CD4-positive, CD25-positive, alpha-beta regulatory T cell (primary cell): ENCODE results near the gene NETO2. TPM values are rescaled to one million over a fixed set of nuclear protein-coding genes. Genes with fewer than 3 reads are reported as not detected.
"Not testable (repeated sequence)": the region's sequence is repeated elsewhere in the genome, so short reads cannot be mapped to it uniquely, and the experiment has no call there.

Experiments used
- ATAC-seq, 2 donors: fragments of 150-1000 bp; cut with Tn5 transposase; one replicate each; pipeline ENCODE4 v1.10.0; 2021; ENCODE audit warnings: low read depth in 2 of 2, moderate number of reproducible peaks in 2 of 2, moderate library complexity in 1 of 2
- DNase-seq, 3 donors: peaks; one replicate each; pipeline versions ENCODE4 v3.0.0 to v3.0.0-alpha.2; 2012 to 2022; ENCODE audit warnings: mixed read lengths in 1 of 3
- H3K27ac ChIP-seq: one replicate; pipeline ENCODE4 v1.7.0; 2013; ENCODE audit warnings: mild to moderate bottlenecking, low read length; ENCODE audit not compliant: insufficient read depth, poor library complexity, severe bottlenecking
- H3K27me3 ChIP-seq: one replicate; pipeline ENCODE4 v1.7.0; 2013; ENCODE audit warnings: low read length; ENCODE audit not compliant: control insufficient read depth, insufficient read depth
- H3K36me3 ChIP-seq: one replicate; pipeline ENCODE4 v1.7.0; 2013; ENCODE audit warnings: mild to moderate bottlenecking, low read length, moderate library complexity; ENCODE audit not compliant: control insufficient read depth, insufficient read depth
- H3K4me1 ChIP-seq: 2 replicates; pipeline ENCODE4 v1.7.0; 2013; ENCODE audit warnings: mild to moderate bottlenecking, low read length; ENCODE audit not compliant: insufficient read depth, control insufficient read depth, poor library complexity, severe bottlenecking
- H3K4me3 ChIP-seq: one replicate; pipeline ENCODE4 v1.7.0; 2013; ENCODE audit warnings: low read depth, mild to moderate bottlenecking, low read length, moderate library complexity
- H3K9me3 ChIP-seq, 2 experiments: 1 replicate in 1 of 2; 2 replicates in 1 of 2; pipeline ENCODE4 v1.7.0; 2013; ENCODE audit warnings: low read length in 2 of 2, mild to moderate bottlenecking in 1 of 2, moderate library complexity in 1 of 2; ENCODE audit not compliant: control insufficient read depth in 2 of 2
- H3K27ac Mint-ChIP-seq, 3 donors: one replicate each; pipeline ENCODE4 v1.8.0; 2020 to 2022; ENCODE audit warnings: mild to moderate bottlenecking in 3 of 3, mixed read lengths in 3 of 3, moderate library complexity in 2 of 3
- H3K27me3 Mint-ChIP-seq: one replicate; pipeline ENCODE4 v1.8.0; 2022; ENCODE audit warnings: mild to moderate bottlenecking, mixed read lengths
- H3K36me3 Mint-ChIP-seq: one replicate; pipeline ENCODE4 v1.8.0; 2020; ENCODE audit warnings: mixed read lengths
- H3K4me1 Mint-ChIP-seq, 4 donors: one replicate each; pipeline ENCODE4 v1.8.0; 2020 to 2022; ENCODE audit warnings: mixed read lengths in 4 of 4, mild to moderate bottlenecking in 1 of 4
- H3K4me3 Mint-ChIP-seq, 4 donors: one replicate each; pipeline ENCODE4 v1.8.0; 2020 to 2022; ENCODE audit warnings: mild to moderate bottlenecking in 4 of 4, mixed read lengths in 4 of 4, moderate library complexity in 3 of 4
- H3K9me3 Mint-ChIP-seq, 7 donors: one replicate each; pipeline ENCODE4 v1.8.0; 2020 to 2022; ENCODE audit warnings: mixed read lengths in 7 of 7, mild to moderate bottlenecking in 3 of 7, moderate library complexity in 2 of 7
- polyA plus RNA-seq, 4 donors: library from polyadenylated mRNA; unstranded; fragments of 300-500 nt; fragmentation: Illumina TruSeq; gene quantifications; one replicate each; pipeline ENCODE4 v1.2.3, GENCODE V29; 2021
- total RNA-seq: library from RNA; stranded (reverse); gene quantifications from one replicate; pipeline ENCODE4 v1.2.3, GENCODE V29; 2022

The NETO2 gene, protein sequence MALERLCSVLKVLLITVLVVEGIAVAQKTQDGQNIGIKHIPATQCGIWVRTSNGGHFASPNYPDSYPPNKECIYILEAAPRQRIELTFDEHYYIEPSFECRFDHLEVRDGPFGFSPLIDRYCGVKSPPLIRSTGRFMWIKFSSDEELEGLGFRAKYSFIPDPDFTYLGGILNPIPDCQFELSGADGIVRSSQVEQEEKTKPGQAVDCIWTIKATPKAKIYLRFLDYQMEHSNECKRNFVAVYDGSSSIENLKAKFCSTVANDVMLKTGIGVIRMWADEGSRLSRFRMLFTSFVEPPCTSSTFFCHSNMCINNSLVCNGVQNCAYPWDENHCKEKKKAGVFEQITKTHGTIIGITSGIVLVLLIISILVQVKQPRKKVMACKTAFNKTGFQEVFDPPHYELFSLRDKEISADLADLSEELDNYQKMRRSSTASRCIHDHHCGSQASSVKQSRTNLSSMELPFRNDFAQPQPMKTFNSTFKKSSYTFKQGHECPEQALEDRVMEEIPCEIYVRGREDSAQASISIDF
- total RNA-seq (7.1 TPM), polyA plus RNA-seq (1 to 10 TPM; 4.6 to 9.2 (median 6.2) TPM)

DNA sequence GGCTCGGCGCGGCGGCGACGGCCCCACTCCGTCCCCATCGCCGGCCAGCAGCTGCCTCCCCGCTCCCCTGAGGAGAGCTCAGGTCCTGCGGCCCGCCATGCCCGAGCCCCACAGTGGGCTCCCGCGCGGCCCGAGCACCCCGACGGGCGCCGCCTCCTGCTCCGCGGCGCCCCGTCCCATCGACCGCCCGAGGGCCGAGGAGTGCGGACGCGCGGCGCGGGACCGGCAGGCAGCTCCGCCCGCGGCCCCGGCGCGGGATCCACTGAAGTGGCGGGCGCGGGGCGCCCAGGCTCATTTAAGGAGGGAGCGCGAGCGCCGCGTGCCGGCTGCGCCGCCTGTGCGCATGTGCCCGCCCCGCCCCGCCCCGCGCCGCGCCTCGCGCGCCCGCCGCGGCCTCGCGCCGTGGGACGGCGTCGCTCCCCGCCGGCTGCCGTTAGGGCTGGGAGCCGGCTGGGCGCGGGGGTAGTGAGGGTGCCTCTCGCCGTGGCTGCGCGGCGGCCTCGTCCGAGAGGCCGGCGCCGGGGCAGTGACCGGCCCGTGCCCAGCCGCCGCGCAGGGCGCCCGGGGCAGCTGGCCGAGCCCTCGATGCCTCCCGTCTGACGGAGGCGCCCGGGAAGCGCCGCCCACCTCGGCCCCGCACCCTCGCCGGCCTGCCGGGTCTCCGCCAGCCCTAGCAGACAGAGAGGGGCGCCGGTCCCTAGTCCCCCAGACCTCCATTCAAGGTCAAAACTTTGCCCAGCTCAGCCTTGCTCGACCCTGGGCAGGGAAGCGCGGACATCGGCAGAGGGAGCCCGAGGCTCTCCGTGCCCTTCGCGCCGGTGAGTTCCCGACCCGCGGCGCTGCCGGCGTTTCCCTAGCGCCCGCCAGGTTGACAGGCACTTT, at the start of gene NETO2:
NETO2 (minus strand) TSS at position 269 of the 882 bp plus-strand sequence. CDS start 333 bp downstream, outside the sequence.
- peak; percentile 70 to 72 for ATAC-seq
- peak within 1 kb of the TSS in 2 of 3 donors; percentile 7 to 48 for H3K27ac Mint-ChIP-seq
- Histone ChIP-seq H3K4me3 (peak within 1 kb of the TSS; percentile 81), H3K9me3 (no peaks in the 10 kb centered on the region), H3K4me1 (peaks cover 28% of the 10 kb centered on the region), H3K27ac (peak within 1 kb of the TSS; percentile 54), H3K36me3 (no peaks in the 10 kb centered on the region), H3K27me3 (peaks cover 7% of the 10 kb centered on the region)
- no peaks in the 10 kb centered on the region for H3K9me3 Mint-ChIP-seq
- peak; percentile 50 to 66 (median 63) for DNase-seq
- no peaks in the 10 kb centered on the region for H3K36me3 Mint-ChIP-seq
- peak within 1 kb of the TSS; percentile 85 to 90 (median 88) for H3K4me3 Mint-ChIP-seq
- peaks cover 12% of the 10 kb centered on the region for H3K27me3 Mint-ChIP-seq
- H3K4me1 Mint-ChIP-seq, result peaks cover 9 to 26% (median 16%) of the 10 kb centered on the region in 4 donors

DNA sequence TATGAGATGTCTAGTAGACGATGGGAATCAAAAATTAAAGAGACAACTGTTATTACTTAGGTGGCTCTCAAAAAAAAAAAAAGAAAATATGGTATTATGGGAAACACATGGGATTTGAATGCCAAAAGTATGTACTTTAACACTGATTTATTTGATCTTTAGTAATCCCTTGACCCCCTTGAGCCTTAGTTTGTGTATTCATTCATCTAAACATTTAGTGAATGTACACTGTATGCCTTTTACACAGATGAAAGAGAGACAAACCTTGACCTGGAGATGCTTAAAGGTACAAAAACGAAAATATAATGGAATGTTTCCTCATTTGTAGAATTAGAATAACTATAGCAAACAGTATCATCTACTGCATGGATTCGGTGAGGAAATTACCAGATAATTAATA, 38.6 kb upstream of the NETO2 start:
- no peaks in the 10 kb centered on the region for H3K4me1 ChIP-seq
- Mint-ChIP-seq H3K27me3 (no peaks in the 10 kb centered on the region), H3K9me3 (peaks cover 0 to 3% (median 0%) of the 10 kb centered on the region in 7 donors), H3K27ac (no peak overlapping the region), H3K4me1 (peaks cover 0 to 4% (median 0%) of the 10 kb centered on the region in 4 donors), H3K4me3 (no peak overlapping the region), H3K36me3 (peaks cover 22% of the 10 kb centered on the region)
- ATAC-seq (no peak), DNase-seq (no peak)
- no peaks in the 10 kb centered on the region for H3K36me3 ChIP-seq
- H3K4me3 ChIP-seq, result no peak overlapping the region
- H3K27ac ChIP-seq, result no peak overlapping the region
- no peaks in the 10 kb centered on the region for H3K27me3 ChIP-seq
- no peaks in the 10 kb centered on the region for H3K9me3 ChIP-seq

DNA sequence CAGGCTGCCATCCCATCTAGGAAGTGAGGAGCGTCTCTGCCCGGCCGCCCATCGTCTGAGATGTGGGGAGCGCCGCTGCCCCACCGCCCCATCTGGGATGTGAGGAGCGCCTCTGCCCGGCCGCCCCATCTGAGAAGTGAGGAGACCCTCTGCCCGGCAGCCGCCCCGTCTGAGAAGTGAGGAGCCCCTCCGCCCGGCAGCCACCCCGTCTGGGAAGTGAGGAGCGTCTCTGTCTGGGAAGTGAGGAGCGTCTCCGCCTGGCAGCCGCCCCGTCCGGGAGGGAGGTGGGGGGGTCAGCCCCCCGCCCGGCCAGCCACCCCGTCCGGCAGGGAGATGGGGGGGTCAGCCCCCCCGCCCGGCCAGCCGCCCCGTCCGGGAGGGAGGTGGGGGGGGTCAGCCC, 37.3 kb upstream of the NETO2 start:
- not testable (repeated sequence) for H3K9me3 Mint-ChIP-seq, H3K27ac ChIP-seq, H3K9me3 ChIP-seq, ATAC-seq, H3K4me3 ChIP-seq, H3K4me1 Mint-ChIP-seq, DNase-seq, H3K4me1 ChIP-seq, H3K27me3 Mint-ChIP-seq, H3K4me3 Mint-ChIP-seq, H3K36me3 ChIP-seq, H3K27ac Mint-ChIP-seq, H3K27me3 ChIP-seq
- peaks cover 22% of the 10 kb centered on the region for H3K36me3 Mint-ChIP-seq

DNA sequence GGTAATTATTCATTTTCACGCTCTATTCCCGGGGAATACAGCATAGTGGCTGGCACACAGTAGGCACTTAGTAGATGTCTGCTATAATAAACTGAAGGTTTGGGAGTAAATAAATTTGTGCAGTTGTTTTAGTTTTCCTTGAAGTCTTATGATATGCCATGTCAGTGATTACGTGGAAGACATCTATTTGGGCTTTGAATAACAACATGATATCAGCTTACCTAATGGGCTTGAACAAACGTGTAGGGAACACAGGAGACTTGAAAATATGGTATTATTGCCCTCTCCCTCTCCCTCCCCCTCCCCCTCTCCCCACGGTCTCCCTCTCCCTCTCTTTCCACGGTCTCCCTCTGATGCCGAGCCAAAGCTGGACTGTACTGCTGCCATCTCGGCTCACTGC, 36.3 kb upstream of the NETO2 start:
- H3K9me3 ChIP-seq, result no peaks in the 10 kb centered on the region
- DNase-seq (no peak), ATAC-seq (no peak)
- Mint-ChIP-seq H3K4me1 (peaks cover 0 to 4% (median 0%) of the 10 kb centered on the region in 4 donors), H3K27me3 (no peaks in the 10 kb centered on the region), H3K36me3 (peaks cover 24% of the 10 kb centered on the region), H3K9me3 (peaks cover 0 to 3% (median 0%) of the 10 kb centered on the region in 7 donors), H3K27ac (no peak overlapping the region), H3K4me3 (no peak overlapping the region)
- no peak overlapping the region for H3K4me3 ChIP-seq
- no peaks in the 10 kb centered on the region for H3K4me1 ChIP-seq
- H3K36me3 ChIP-seq, result no peaks in the 10 kb centered on the region
- no peaks in the 10 kb centered on the region for H3K27me3 ChIP-seq
- H3K27ac ChIP-seq, result no peak overlapping the region

DNA sequence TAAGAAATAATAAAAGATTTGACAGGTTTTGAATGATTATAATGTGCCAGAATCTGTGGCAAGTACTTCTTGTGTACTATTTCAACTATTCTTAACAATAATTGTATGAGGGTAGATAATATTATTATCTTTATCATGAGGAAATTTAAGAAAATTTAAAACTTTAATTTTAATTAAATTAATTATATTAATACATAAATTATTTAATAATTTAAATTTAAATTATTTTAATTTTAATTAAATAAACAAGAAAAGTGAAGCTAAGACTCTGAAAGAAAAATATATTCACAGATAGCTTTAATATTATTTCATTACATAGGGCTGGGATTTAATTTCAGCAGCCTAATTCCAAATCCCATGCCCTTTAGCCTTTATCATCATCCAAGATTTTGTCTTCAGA, 31.4 kb upstream of the NETO2 start:
- DNase-seq (no peak), ATAC-seq (no peak)
- Mint-ChIP-seq H3K4me3 (no peak overlapping the region), H3K36me3 (peaks cover 16% of the 10 kb centered on the region), H3K27ac (no peak overlapping the region), H3K27me3 (no peaks in the 10 kb centered on the region), H3K9me3 (peaks cover 0 to 3% (median 0%) of the 10 kb centered on the region in 7 donors), H3K4me1 (peaks cover 0 to 10% (median 6%) of the 10 kb centered on the region in 4 donors)
- H3K27ac ChIP-seq, result no peak overlapping the region
- no peaks in the 10 kb centered on the region for H3K27me3 ChIP-seq
- no peaks in the 10 kb centered on the region for H3K4me1 ChIP-seq
- H3K36me3 ChIP-seq, result no peaks in the 10 kb centered on the region
- H3K4me3 ChIP-seq, result no peak overlapping the region
- H3K9me3 ChIP-seq, result no peaks in the 10 kb centered on the region

DNA sequence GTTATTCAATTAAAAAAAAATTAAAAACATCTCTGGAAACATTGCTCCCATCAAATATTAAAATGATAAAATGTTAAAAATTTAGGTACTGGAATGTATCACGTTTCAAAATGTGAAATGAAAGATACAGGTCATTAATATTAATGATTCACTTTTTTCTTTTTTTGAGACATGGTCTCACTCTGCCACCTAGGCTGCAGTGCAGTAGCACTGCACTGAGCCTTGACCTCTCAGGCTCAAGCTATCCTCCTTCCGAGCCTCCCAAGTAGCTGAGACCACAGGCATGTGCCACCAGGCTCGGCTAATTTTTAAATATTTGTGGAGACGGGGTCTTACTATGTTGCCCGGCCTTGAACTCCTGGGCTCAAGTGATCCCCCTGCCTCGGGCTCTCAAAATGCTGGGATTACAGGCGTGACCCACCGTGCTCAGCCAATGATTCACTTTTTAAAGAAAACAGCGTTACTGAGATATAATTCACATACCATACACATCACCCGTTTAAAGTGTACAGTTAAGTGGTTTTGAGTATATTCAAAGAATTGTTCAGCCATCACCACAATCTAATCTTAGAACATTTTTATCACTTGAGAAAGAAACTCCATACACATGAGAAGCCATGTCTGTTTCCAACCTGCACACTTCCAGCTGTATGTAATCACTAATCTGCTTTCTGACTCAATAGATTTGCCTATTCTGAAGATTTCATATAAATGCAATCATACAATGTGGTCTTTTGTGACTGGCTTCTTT, 19.1 kb upstream of the NETO2 start:
- Histone ChIP-seq H3K9me3 (no peaks in the 10 kb centered on the region), H3K4me3 (no peak overlapping the region), H3K4me1 (no peaks in the 10 kb centered on the region), H3K27me3 (no peaks in the 10 kb centered on the region), H3K27ac (no peak overlapping the region), H3K36me3 (peaks cover 15% of the 10 kb centered on the region)
- H3K4me3 Mint-ChIP-seq, result no peak overlapping the region
- H3K36me3 Mint-ChIP-seq, result peaks cover 24% of the 10 kb centered on the region
- H3K9me3 Mint-ChIP-seq, result no peaks in the 10 kb centered on the region
- no peaks in the 10 kb centered on the region for H3K27me3 Mint-ChIP-seq
- ATAC-seq (no peak), DNase-seq (no peak)
- peaks cover 0 to 2% (median 0%) of the 10 kb centered on the region in 4 donors for H3K4me1 Mint-ChIP-seq
- no peak overlapping the region for H3K27ac Mint-ChIP-seq

DNA sequence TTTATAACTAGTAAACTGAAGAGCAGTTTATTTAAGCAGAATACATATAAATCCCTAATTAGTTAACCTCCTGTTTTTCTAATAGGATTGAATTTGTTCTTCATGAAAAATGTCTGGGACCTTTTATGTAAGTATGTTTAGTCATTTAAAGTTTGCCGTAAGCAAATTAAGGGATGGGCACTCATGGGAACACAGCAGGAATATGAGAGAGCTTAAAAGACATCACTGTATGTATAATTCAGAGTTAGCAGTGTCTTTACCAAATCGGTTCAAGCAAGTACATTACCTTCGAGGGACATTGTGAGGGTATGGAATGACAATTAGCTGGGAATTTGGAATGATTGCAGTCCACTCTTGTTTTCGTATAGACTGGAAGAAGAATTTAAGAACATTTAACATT, 17.7 kb upstream of the NETO2 start:
- Histone ChIP-seq H3K4me1 (no peaks in the 10 kb centered on the region), H3K27ac (no peak overlapping the region), H3K36me3 (peaks cover 29% of the 10 kb centered on the region), H3K9me3 (no peaks in the 10 kb centered on the region), H3K27me3 (no peaks in the 10 kb centered on the region), H3K4me3 (no peak overlapping the region)
- no peak overlapping the region for H3K27ac Mint-ChIP-seq
- no peak overlapping the region for H3K4me3 Mint-ChIP-seq
- H3K9me3 Mint-ChIP-seq, result no peaks in the 10 kb centered on the region
- H3K4me1 Mint-ChIP-seq, result no peaks in the 10 kb centered on the region
- DNase-seq (no peak), ATAC-seq (no peak)
- H3K36me3 Mint-ChIP-seq, result peaks cover 24% of the 10 kb centered on the region
- no peaks in the 10 kb centered on the region for H3K27me3 Mint-ChIP-seq
